Astrocyte (in vitro differentiated cells and primary cell): ENCODE measurements around the gene WASF2. TPM values are rescaled to one million over a fixed set of nuclear protein-coding genes. Genes with fewer than 3 reads are reported as not detected.

Source experiments
- DNase-seq: peaks from one replicate; pipeline ENCODE4 v3.0.0-alpha.2; 2010; ENCODE audit warnings: low read depth
- FAIRE-seq: peaks from 2 replicates; lab custom pipeline; 2011; peaks lifted over from hg19 to GRCh38; lab: Jason Lieb, UNC
- H2AFZ ChIP-seq: 2 replicates; pipeline ENCODE4 v1.6.0; 2012; ENCODE audit warnings: low read depth, low read length, inconsistent platforms
- H3K27ac ChIP-seq: 2 replicates; pipeline ENCODE4 v1.5.1; 2011; ENCODE audit warnings: low read depth, low read length, inconsistent platforms
- H3K27me3 ChIP-seq: 2 replicates; pipeline ENCODE4 v1.6.0; 2011; ENCODE audit warnings: low read length, inconsistent platforms; ENCODE audit not compliant: insufficient read depth
- H3K36me3 ChIP-seq: 2 replicates; pipeline ENCODE4 v1.5.1; 2011; ENCODE audit warnings: low read length, inconsistent platforms; ENCODE audit not compliant: insufficient read depth
- H3K4me1 ChIP-seq: 2 replicates; pipeline ENCODE4 v1.5.1; 2011; ENCODE audit warnings: low read length, inconsistent platforms; ENCODE audit not compliant: insufficient read depth
- H3K4me2 ChIP-seq: 2 replicates; pipeline ENCODE4 v1.6.0; 2012; ENCODE audit warnings: low read length, inconsistent platforms
- H3K4me3 ChIP-seq: 2 replicates; pipeline ENCODE4 v1.5.1; 2011; ENCODE audit warnings: low read depth, mild to moderate bottlenecking, low read length, inconsistent platforms; ENCODE audit not compliant: insufficient read depth
- H3K79me2 ChIP-seq: 2 replicates; pipeline ENCODE4 v1.6.0; 2012; ENCODE audit warnings: mild to moderate bottlenecking, low read length, inconsistent platforms; ENCODE audit not compliant: insufficient read depth
- H3K9ac ChIP-seq: 2 replicates; pipeline ENCODE4 v1.6.0; 2012; ENCODE audit warnings: mild to moderate bottlenecking, low read length, inconsistent platforms
- H3K9me3 ChIP-seq: 2 replicates; pipeline ENCODE4 v1.5.1; 2012; ENCODE audit warnings: low read depth, mild to moderate bottlenecking, low read length, inconsistent platforms; ENCODE audit not compliant: insufficient read depth
- H4K20me1 ChIP-seq: 2 replicates; pipeline ENCODE4 v1.6.0; 2012; ENCODE audit warnings: low read length, inconsistent platforms; ENCODE audit not compliant: insufficient read depth
- H3K27ac Mint-ChIP-seq: one replicate; pipeline ENCODE4 v1.8.0; 2021; ENCODE audit warnings: mild to moderate bottlenecking, mixed read lengths; ENCODE audit not compliant: unreplicated experiment
- H3K27me3 Mint-ChIP-seq: one replicate; pipeline ENCODE4 v1.8.0; 2021; ENCODE audit warnings: low read depth, mixed read lengths; ENCODE audit not compliant: unreplicated experiment
- H3K36me3 Mint-ChIP-seq: one replicate; pipeline ENCODE4 v1.8.0; 2021; ENCODE audit warnings: low read depth, mixed read lengths; ENCODE audit not compliant: unreplicated experiment
- H3K4me1 Mint-ChIP-seq: one replicate; pipeline ENCODE4 v1.8.0; 2021; ENCODE audit warnings: low read depth, mixed read lengths; ENCODE audit not compliant: unreplicated experiment
- H3K4me3 Mint-ChIP-seq: one replicate; pipeline ENCODE4 v1.8.0; 2021; ENCODE audit warnings: mild to moderate bottlenecking, moderate library complexity, mixed read lengths; ENCODE audit not compliant: unreplicated experiment
- H3K9me3 Mint-ChIP-seq: one replicate; pipeline ENCODE4 v1.8.0; 2021; ENCODE audit warnings: mild to moderate bottlenecking, mixed read lengths; ENCODE audit not compliant: unreplicated experiment
- CTCF ChIP-seq: IDR thresholded peaks from 2 replicates; pipeline ENCODE4 v1.5.1; 2011; ENCODE audit warnings: low read depth, mild to moderate bottlenecking, inconsistent platforms, low read length, moderate library complexity; ENCODE audit not compliant: insufficient read depth
- EZH2 ChIP-seq: IDR thresholded peaks from 2 replicates; pipeline ENCODE4 v1.6.1; 2012; ENCODE audit warnings: mild to moderate bottlenecking, low read length, inconsistent platforms; ENCODE audit not compliant: insufficient read depth
- total RNA-seq: library from RNA; stranded (reverse); gene quantifications from 2 replicates; pipeline ENCODE4 v1.2.1, GENCODE V29; 2021

WASF2 gene
- total RNA-seq, 1 donor from 2014 or later, result 86.9 TPM

- Histone ChIP-seq H3K36me3 (peaks cover 3% of the 10 kb centered on the region), H3K9ac (no peak overlapping the region), H3K4me2 (peak overlapping the region; percentile 67), H3K27me3 (no peaks in the 10 kb centered on the region), H4K20me1 (no peaks in the 10 kb centered on the region), H3K4me1 (no peaks in the 10 kb centered on the region), H3K27ac (no peak overlapping the region), H3K4me3 (no peak overlapping the region), H3K79me2 (no peaks in the 10 kb centered on the region), H3K9me3 (no peaks in the 10 kb centered on the region), H2AFZ (peak overlapping the region; percentile 16)
- Mint-ChIP-seq H3K27me3 (peaks cover 33% of the 10 kb centered on the region), H3K4me3 (no peak overlapping the region), H3K9me3 (no peaks in the 10 kb centered on the region), H3K4me1 (no peaks in the 10 kb centered on the region), H3K36me3 (peaks cover 31% of the 10 kb centered on the region), H3K27ac (no peak overlapping the region)
- TF ChIP-seq EZH2 (no peak), CTCF (peak; percentile 72)
- DNase-seq, result no peak
- no peak for FAIRE-seq
Measured at GRCh38 chr1:27357281-27358037, 132.5 kb downstream of the WASF2 start.

GRCh38 chr1:27356619-27357280 lies 133.2 kb downstream of the WASF2 start:
- Mint-ChIP-seq H3K4me1 (no peaks in the 10 kb centered on the region), H3K9me3 (no peaks in the 10 kb centered on the region), H3K4me3 (no peak overlapping the region), H3K27me3 (peaks cover 28% of the 10 kb centered on the region), H3K27ac (no peak overlapping the region), H3K36me3 (peaks cover 27% of the 10 kb centered on the region)
- TF ChIP-seq EZH2 (no peak), CTCF (no peak)
- H3K4me3 ChIP-seq, result no peak overlapping the region
- no peak overlapping the region for H3K4me2 ChIP-seq
- H3K9ac ChIP-seq, result no peak overlapping the region
- H3K79me2 ChIP-seq, result no peaks in the 10 kb centered on the region
- no peak overlapping the region for H2AFZ ChIP-seq
- no peaks in the 10 kb centered on the region for H3K4me1 ChIP-seq
- no peaks in the 10 kb centered on the region for H3K27me3 ChIP-seq
- FAIRE-seq (no peak), DNase-seq (no peak)
- peaks cover 3% of the 10 kb centered on the region for H3K36me3 ChIP-seq
- no peaks in the 10 kb centered on the region for H3K9me3 ChIP-seq
- no peak overlapping the region for H3K27ac ChIP-seq
- H4K20me1 ChIP-seq, result no peaks in the 10 kb centered on the region

GRCh38 chr1:27356277-27356618 lies 133.7 kb downstream of the WASF2 start:
- H3K79me2 ChIP-seq, result no peaks in the 10 kb centered on the region
- FAIRE-seq, result no peak
- no peak overlapping the region for H3K27ac Mint-ChIP-seq

More at GRCh38 chr1:27356277-27356618, 133.7 kb downstream of the WASF2 start:
- H3K36me3 Mint-ChIP-seq, result peaks cover 24% of the 10 kb centered on the region
- no peaks in the 10 kb centered on the region for H3K4me1 Mint-ChIP-seq
- H3K27ac ChIP-seq, result no peak overlapping the region
- no peak for DNase-seq
- no peaks in the 10 kb centered on the region for H3K27me3 ChIP-seq
- no peaks in the 10 kb centered on the region for H3K9me3 ChIP-seq
- H3K4me1 ChIP-seq, result no peaks in the 10 kb centered on the region
- H3K4me3 Mint-ChIP-seq, result no peak overlapping the region
- H3K9me3 Mint-ChIP-seq, result no peaks in the 10 kb centered on the region
- H2AFZ ChIP-seq, result no peak overlapping the region
- peaks cover 27% of the 10 kb centered on the region for H3K27me3 Mint-ChIP-seq
- no peak for TF ChIP-seq EZH2
- no peak for TF ChIP-seq CTCF
- H4K20me1 ChIP-seq, result no peaks in the 10 kb centered on the region
- no peak overlapping the region for H3K4me3 ChIP-seq
- H3K4me2 ChIP-seq, result no peak overlapping the region
- no peak overlapping the region for H3K9ac ChIP-seq
- peaks cover 3% of the 10 kb centered on the region for H3K36me3 ChIP-seq
